Keratinocyte (primary cell): Measurements from ENCODE around the gene REV3L. TPM values are rescaled to one million over a fixed set of nuclear protein-coding genes. Genes with fewer than 3 reads are reported as not detected.

Experiments
- DNase-seq: peaks from one replicate; pipeline ENCODE4 v3.0.0-alpha.2; 2011; ENCODE audit warnings: low read depth, missing footprints, low spot score
- FAIRE-seq: peaks from 2 replicates; lab custom pipeline; 2011; peaks lifted over from hg19 to GRCh38; lab: Jason Lieb, UNC
- H2AFZ ChIP-seq: 2 replicates; pipeline ENCODE4 v1.6.0; 2012; ENCODE audit warnings: low read length, control low read depth, inconsistent platforms; ENCODE audit not compliant: control insufficient read depth
- H3K27ac ChIP-seq: 2 replicates; pipeline ENCODE4 v1.5.1; 2011; ENCODE audit warnings: low read length; ENCODE audit not compliant: control insufficient read depth, insufficient read depth
- H3K27me3 ChIP-seq: 3 replicates; pipeline ENCODE4 v1.6.0; 2011; ENCODE audit warnings: low read length; ENCODE audit not compliant: control insufficient read depth, insufficient read depth; ENCODE audit errors: extremely low read depth
- H3K36me3 ChIP-seq, 2 experiments: 2 replicates in 1 of 2; 3 replicates in 1 of 2; pipeline ENCODE4 v1.5.1; 2011; ENCODE audit warnings: low read length in 2 of 2, mild to moderate bottlenecking in 1 of 2; ENCODE audit not compliant: control insufficient read depth in 2 of 2, insufficient read depth in 2 of 2; ENCODE audit errors: extremely low read depth in 1 of 2
- H3K4me1 ChIP-seq: 3 replicates; pipeline ENCODE4 v1.5.1; 2011; ENCODE audit warnings: low read length; ENCODE audit not compliant: control insufficient read depth, insufficient read depth; ENCODE audit errors: extremely low read depth
- H3K4me2 ChIP-seq: 3 replicates; pipeline ENCODE4 v1.6.0; 2011; ENCODE audit warnings: low read depth, low read length; ENCODE audit not compliant: control insufficient read depth, insufficient read depth; ENCODE audit errors: extremely low read depth
- H3K4me3 ChIP-seq, 3 experiments: fragments of 200-600 bp in 1 of 3; sonication (generic) in 1 of 3; 2 replicates in 2 of 3; 3 replicates in 1 of 3; pipeline ENCODE4 v1.5.1; 2011 to 2016; ENCODE audit warnings: low read length in 3 of 3, mild to moderate bottlenecking in 3 of 3, control low read depth in 2 of 3, inconsistent platforms in 1 of 3, low read depth in 1 of 3, mixed read lengths in 1 of 3, mixed run types in 1 of 3, moderate library complexity in 1 of 3; ENCODE audit not compliant: control insufficient read depth in 2 of 3, insufficient read depth in 2 of 3; ENCODE audit errors: extremely low read depth in 1 of 3
- H3K79me2 ChIP-seq: 2 replicates; pipeline ENCODE4 v1.6.0; 2012; ENCODE audit warnings: low read length; ENCODE audit not compliant: control insufficient read depth, insufficient read depth
- H3K9ac ChIP-seq: 3 replicates; pipeline ENCODE4 v1.6.0; 2011; ENCODE audit warnings: low read length; ENCODE audit not compliant: control insufficient read depth, insufficient read depth; ENCODE audit errors: extremely low read depth
- H3K9me1 ChIP-seq: 3 replicates; pipeline ENCODE4 v1.6.0; 2011; ENCODE audit warnings: low read length; ENCODE audit not compliant: control insufficient read depth, insufficient read depth; ENCODE audit errors: extremely low read depth
- H3K9me3 ChIP-seq: 2 replicates; pipeline ENCODE4 v1.5.1; 2012; ENCODE audit warnings: low read depth, low read length; ENCODE audit not compliant: control insufficient read depth
- H4K20me1 ChIP-seq: 3 replicates; pipeline ENCODE4 v1.6.0; 2011; ENCODE audit warnings: low read length; ENCODE audit not compliant: control insufficient read depth, insufficient read depth; ENCODE audit errors: extremely low read depth
- CTCF ChIP-seq, 3 experiments: IDR thresholded peaks in 1 of 3; conservative IDR thresholded peaks in 1 of 3; optimal IDR thresholded peaks in 1 of 3; 2 replicates in 2 of 3; 3 replicates in 1 of 3; pipeline versions ENCODE3 to v1.5.1; 2011; ENCODE audit warnings: low read length in 3 of 3, mild to moderate bottlenecking in 3 of 3, moderate library complexity in 2 of 3, control low read depth in 1 of 3, inconsistent platforms in 1 of 3; ENCODE audit not compliant: insufficient read depth in 2 of 3; ENCODE audit errors: extremely low read depth in 1 of 3
- EZH2 ChIP-seq: IDR thresholded peaks from one replicate; pipeline ENCODE4 v1.6.1; 2012; ENCODE audit warnings: inconsistent platforms, mild to moderate bottlenecking, low read length, moderate library complexity
- dilution Hi-C: fragments of 300-500 bp; cut with MboI; formaldehyde crosslinking; loops from one replicate; pipeline ENCODE4 v1.7.0; 2020; ENCODE audit warnings: low sequenced_read_pairs; ENCODE audit not compliant: extremely low pct_ligation_motif_present
- polyA plus RNA-seq, 5 experiments: library from polyadenylated mRNA; depleted of rRNA in 3 of 5; stranded (reverse) in 3 of 5; stranded (forward) in 1 of 5; unstranded in 1 of 5; fragments of >200 nt; gene quantifications; 1 replicate in 1 of 5; 2 replicates in 3 of 5; 3 replicates in 1 of 5; pipeline versions ENCODE4 v1.2.1 to v1.2.3, GENCODE V29; 2011 to 2012; ENCODE audit warnings: missing spikeins in 2 of 5, low read depth in 1 of 5, low replicate concordance in 1 of 5

The REV3L gene
- polyA plus RNA-seq, 1 donor (not counting 4 experiments of a cell fraction or from before 2014, with no cell fraction given): 9.5 TPM

GRCh38 chr6:111478749-111479148 lies 4.3 kb downstream of the REV3L start:
- H3K79me2 ChIP-seq: peaks cover 66% of the 10 kb centered on the region
- no peak overlapping the region for H3K4me3 ChIP-seq
- no peak overlapping the region for H3K4me2 ChIP-seq
- no peaks in the 10 kb centered on the region for H4K20me1 ChIP-seq
- no peaks in the 10 kb centered on the region for H3K27me3 ChIP-seq
- H3K9me1 ChIP-seq: no peaks in the 10 kb centered on the region
- no peaks in the 10 kb centered on the region for H3K9me3 ChIP-seq
- TF ChIP-seq CTCF (optimal IDR thresholded peaks at IDR 0.05 in 1 of 3, IDR thresholded peaks at IDR 0.05 in 1 of 3, conservative IDR thresholded peaks at IDR 0.05 in 1 of 3; ENCODE audit: extremely low read depth in 1 of 3, insufficient read depth in 2 of 3, low read length in 3 of 3): peak in 2 of 3 experiments; percentile 31 to 50
- TF ChIP-seq EZH2: no peak
- no peak overlapping the region for H2AFZ ChIP-seq
- H3K27ac ChIP-seq: no peak overlapping the region
- H3K9ac ChIP-seq: no peak overlapping the region
- H3K36me3 ChIP-seq: no peaks in the 10 kb centered on the region
- FAIRE-seq: peak; percentile 55
- dilution Hi-C loops: no loop called here
- peaks cover 27% of the 10 kb centered on the region for H3K4me1 ChIP-seq
- no peak for DNase-seq

GRCh38 chr6:111478064-111478476 lies 4.9 kb downstream of the REV3L start:
- peaks cover 71% of the 10 kb centered on the region for H3K79me2 ChIP-seq
- H3K4me1 ChIP-seq: peaks cover 27% of the 10 kb centered on the region
- dilution Hi-C loops: no loop called here
- no peaks in the 10 kb centered on the region for H3K9me3 ChIP-seq
- H2AFZ ChIP-seq: peak overlapping the region; percentile 36
- no peaks in the 10 kb centered on the region for H3K9me1 ChIP-seq
- peak overlapping the region; percentile 74 for H3K4me2 ChIP-seq
- H3K27ac ChIP-seq: peak overlapping the region; percentile 37
- H3K4me3 ChIP-seq: peak overlapping the region in 2 of 3 experiments; percentile 37 to 41
- no peaks in the 10 kb centered on the region for H3K27me3 ChIP-seq
- peak; percentile 41 for FAIRE-seq
- DNase-seq: no peak
- TF ChIP-seq CTCF (optimal IDR thresholded peaks at IDR 0.05 in 1 of 3, IDR thresholded peaks at IDR 0.05 in 1 of 3, conservative IDR thresholded peaks at IDR 0.05 in 1 of 3; ENCODE audit: extremely low read depth in 1 of 3, insufficient read depth in 2 of 3, low read length in 3 of 3): no peak
- no peak for TF ChIP-seq EZH2
- H4K20me1 ChIP-seq: no peaks in the 10 kb centered on the region
- no peak overlapping the region for H3K9ac ChIP-seq
- H3K36me3 ChIP-seq: no peaks in the 10 kb centered on the region
